Skin epidermis (tissue), 12 donors: ENCODE results near the gene GANC.
A peak's percentile ranks its signal among the peaks of the same experiment; 100 is the strongest.

ENCODE experiments used
- H3K27ac ChIP-seq, 21 experiments: fragments of 200-600 bp; sonication (generic) in 11 of 21; one replicate each; pipeline ENCODE4 v1.5.0; 2020; ENCODE audit warnings: mild to moderate bottlenecking in 3 of 21, inconsistent platforms in 2 of 21, moderate library complexity in 2 of 21
- H3K4me3 ChIP-seq, 7 experiments: fragments of 200-600 bp; sonication (generic) in 2 of 7; one replicate each; pipeline ENCODE4 v1.5.0; 2020; ENCODE audit warnings: inconsistent platforms in 2 of 7, mild to moderate bottlenecking in 2 of 7, moderate library complexity in 1 of 7

The GANC gene

DNA sequence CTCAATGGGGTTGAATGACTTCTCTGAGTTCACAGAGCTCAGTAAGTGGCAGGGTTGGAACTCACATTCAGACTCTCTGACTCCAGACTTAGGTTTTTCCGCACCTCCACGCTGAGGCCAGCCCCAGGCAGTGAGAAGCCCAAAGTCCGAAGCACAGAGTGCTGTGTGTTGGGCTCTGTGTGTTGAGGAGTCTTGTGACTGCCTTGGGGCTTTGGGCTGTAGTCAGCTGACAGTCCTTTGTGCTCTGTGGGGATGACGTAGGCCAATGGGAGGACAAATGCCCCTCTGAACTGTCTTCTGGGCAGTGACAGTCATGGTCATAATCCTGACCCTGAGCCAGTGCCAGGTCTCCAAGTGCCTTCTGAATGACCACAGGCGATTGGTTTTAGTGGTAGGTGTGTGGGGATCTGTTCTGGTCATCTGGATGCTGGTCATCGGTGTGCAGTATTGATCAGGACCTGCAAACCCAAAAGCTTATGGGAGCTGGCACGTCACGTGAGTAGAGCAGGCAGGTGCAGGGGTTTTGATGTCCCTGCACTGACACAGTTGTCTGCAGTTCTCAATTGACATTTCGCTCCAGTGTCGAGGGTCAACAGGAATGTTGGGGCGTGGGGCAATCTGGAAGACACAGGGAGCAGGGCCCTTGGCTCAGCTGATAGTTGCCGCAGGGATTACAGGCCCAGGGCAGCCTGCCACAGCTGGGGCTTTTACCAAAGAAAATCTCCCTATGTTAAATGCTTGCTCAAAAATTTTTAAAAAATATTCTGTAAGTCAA lies 131.6 kb downstream of the GANC start:
- H3K27ac ChIP-seq = peak overlapping the region in 4 of 21 experiments; percentile 5 to 76 (median 21)

DNA sequence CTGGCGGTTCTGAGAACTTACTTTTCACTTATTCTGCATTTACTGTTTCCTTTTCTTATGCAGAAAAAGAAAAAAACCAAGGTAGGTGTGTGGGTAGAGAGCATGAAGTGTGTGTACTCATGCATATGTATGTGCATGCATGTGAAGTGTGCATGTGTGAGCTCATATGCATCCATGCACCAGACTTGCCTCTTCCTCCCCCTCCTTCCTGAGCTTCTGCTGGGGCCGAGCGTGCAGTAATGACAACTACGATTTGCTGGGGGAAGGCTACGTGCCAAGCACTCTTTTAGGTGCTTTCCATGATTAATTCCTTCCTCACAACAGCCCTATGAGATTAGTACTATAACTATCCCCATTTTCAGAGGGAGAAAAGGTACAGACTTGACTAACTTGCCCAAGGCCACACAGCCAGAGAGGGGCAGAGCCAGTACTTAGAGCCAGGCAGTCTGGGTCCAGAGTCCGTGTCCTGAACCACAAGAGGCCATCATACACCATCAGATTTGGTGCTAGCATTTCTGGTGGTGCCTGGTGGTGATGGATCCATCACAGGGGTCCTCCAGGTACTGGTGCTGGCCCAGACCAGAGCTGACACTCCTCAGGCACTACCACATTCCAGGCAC lies 133.0 kb downstream of the GANC start:
- H3K4me3 ChIP-seq = no peak overlapping the region
- H3K27ac ChIP-seq = peak overlapping the region in 3 of 21 experiments; percentile 13 to 76 (median 24)

More for the DNA sequence above, 131.6 kb downstream of the GANC start:
- no peak overlapping the region for H3K4me3 ChIP-seq
